LNCAP (cell line): ENCODE results near the gene CEBPG.

Experiments
- CTCF ChIP-seq: fragments of 450-650 bp; IDR thresholded peaks from 2 replicates; pipeline ENCODE4 v1.5.1; 2017; ENCODE audit warnings: mild to moderate bottlenecking

The CEBPG gene

DNA sequence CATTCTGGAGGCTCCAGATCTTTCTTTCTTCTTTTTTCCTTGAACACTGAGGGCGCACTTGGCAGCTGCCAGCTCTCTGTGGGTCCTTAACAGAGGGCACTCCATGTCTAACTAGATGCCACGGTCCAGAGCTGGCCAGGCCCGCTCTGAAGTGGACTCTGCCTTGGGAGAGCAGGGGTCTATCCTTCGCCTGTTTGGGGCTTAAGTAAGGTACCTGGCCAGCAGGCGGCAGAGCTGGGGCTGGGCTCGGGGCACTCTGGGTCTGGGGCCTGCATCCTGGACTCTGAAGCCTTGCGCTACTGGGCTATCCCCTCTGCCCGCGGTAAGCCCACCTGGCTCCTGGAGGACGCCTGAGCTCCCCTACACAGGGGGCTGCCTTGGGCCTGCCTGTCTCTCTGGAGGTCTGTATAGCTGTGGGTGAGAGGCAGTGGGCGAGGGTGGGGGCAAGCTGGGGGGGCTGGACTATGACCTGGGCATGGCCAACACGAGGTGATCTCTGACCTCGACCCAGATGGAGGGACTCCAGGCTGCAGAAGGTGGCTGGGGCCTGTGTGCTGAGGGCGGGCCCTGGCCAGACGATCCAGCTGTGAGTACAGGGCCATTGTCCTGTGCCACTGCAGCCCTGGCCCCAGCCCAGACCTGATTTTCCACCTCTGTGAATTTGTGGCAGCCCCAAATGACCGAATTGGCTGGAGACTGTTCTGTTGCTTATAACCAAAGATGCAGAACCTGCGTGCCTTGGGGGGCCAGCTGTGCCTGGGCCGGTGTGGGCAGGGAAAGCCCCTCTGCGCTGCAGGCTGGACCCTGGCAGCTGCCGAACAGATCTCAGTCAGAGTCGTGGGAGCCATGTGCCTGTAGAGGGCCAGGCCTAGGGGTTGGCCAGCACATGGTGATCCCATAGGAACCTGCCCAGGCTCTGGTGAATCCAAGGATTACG, 26.5 kb downstream of the CEBPG start:
- no peak for TF ChIP-seq CTCF

- TF ChIP-seq CTCF = no peak
Observed at GRCh38 chr19:33400856-33401682, 27.6 kb downstream of the CEBPG start.

DNA sequence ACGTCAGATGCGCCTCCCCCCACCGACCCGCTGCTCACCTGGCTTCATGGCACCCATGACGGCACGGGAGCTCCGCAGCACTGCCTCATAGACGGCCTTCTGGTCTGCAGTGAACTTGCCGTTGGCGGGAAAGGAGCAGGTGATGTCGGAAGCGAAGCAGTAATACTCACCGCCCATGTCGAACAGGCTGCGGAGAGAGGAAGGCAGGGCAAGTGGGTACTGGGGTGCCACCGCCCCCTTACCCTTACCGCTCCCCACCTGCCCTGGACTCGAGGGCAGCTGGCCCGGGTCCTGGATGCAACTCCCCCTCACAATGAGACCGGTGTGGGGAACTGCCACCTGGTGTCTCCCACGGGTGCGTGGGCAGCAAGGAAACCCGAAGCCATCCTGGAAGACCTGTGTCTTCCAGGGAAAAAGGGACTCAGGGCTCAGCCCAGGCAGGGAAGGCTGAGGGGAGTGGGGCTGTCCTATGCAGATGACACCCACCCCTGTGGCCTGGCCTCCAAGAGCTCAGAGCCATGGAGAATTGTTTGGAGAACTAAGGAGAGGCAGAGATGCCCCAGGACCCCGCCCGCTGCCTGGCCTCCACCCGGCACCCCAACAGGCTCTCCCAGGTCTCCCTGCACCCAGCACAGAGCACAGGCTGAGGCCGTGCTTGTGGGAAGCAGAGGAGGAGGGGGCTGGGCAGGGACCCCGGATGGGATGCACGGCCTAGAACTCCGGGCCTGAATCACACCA, 28.3 kb downstream of the CEBPG start:
- TF ChIP-seq CTCF = no peak

GRCh38 chr19:33402421-33403220, 29.1 kb downstream of the CEBPG start:
- peak; percentile 27; the same call in 1 of the 2 replicates for TF ChIP-seq CTCF

GRCh38 chr19:33403221-33403972, 29.9 kb downstream of the CEBPG start:
- TF ChIP-seq CTCF = no peak

- no peak for TF ChIP-seq CTCF
Observed at GRCh38 chr19:33403973-33404304, 30.4 kb downstream of the CEBPG start.
